Middle frontal gyrus (tissue), 1 donor: ENCODE results near the gene CDPF1.
"Not testable (repeated sequence)": the region's sequence is repeated elsewhere in the genome, so short reads cannot be mapped to it uniquely, and the experiment has no call there.

Experiments used
- DNase-seq: peaks from one replicate; pipeline ENCODE4 v3.0.0-alpha.2; 2015; ENCODE audit warnings: low spot score; ENCODE audit errors: extremely low spot score

The CDPF1 gene

DNA sequence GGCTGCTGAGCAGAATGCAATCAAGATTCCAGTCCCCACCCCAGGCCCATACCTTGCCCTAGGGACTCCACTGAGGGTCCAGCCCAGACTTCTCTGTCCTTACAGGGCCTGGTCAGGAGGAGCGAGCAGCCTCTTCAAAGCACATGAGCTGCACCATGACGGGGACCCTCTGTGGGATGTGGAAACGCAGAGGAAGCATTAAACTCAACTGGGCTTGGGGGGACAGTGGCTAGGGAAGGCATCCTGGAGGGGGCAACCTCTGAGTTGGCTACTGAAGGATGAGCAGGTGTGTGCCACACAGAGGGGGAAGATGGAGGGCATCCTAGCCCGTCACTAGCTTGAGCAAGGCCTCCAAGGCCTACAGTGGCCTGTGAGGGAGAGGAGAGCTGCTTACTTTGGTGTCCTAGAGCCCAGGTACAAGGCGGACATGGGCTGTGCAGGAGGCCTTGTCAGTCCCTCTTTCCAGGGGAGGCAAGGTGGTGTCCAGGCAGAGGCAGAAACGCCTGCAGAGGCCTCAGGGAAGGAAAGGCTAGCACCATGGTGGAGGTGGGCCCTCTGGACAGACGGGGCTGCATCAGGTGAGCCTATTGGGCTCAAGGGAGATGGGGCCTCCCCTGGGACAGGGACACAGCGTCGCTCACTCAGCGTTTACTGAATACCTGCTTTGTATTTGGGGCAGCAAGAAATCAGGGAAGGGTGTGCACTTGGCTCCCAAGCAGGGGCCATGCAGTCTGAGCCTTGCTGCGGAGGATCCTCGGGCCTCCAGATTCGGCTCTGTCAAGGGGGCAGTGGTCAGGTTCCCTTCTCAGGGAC lies 32.0 kb upstream of the CDPF1 start:
- DNase-seq: no peak

DNA sequence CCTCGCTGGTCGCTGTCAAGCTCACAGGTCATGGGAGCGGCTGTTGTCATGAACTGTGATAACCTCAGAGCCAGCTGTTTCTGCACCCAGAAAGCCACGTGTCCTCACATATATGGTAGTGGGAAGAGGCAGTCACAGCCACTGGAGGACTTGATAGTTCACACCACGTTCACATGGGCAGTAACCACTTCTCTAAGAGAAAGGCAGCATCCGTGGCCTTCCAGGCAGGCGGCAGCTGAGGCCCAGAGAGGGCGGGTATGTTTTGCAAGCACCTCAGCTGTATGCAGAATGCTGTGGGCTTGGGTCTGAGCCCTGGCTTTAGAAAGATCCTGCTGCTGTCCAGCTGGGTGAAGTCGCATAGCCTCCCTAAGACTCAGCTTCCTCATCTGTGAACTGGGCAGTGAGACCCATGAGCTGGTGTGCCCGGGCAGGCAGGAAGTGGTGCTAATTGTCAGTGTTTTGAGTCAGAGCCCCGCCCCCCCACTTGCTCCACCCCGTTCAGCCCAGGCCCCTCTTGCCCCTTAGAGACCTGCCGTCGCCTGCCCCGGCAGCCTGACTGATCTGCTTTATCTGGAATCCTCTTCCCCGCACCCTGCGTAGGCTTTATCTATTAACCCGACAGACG lies 31.0 kb upstream of the CDPF1 start:
- DNase-seq: no peak

DNA sequence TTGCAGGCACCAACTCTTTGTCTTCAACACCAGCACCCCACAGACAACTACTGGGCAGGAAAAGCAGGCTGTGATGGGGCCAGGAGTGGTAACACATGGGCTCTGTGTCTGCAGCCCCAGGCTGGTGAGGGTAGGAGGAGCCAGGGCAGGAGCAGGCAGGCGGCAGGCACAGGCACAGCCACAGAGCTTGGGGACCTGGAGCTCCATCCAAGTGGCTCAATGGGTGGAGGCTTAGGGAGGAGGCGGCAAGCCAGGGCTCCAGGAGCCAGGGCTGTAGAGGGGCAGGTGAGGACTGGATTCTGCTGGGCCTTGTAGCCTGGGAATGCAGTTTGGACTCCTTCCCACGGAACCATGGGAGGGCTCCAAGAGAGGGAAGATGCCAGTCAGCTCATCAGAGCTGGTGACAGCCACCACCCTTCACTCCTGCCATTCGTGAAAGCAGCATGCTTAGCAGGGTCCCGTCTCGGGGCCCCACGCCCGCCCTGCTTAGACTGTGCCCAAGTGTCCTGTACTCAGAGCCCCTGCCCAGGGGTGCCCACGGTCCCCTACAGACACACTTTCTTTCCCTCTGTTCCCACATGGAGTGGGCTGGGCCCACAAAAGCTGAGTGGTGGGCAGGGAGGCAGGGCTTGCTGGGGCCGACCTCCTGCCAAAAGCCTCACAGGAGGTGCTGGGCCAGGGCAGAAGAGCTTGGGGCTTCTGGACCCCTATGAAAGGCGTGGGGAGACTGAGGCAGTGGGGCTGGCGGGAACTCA lies 30.1 kb upstream of the CDPF1 start:
- DNase-seq: no peak

GRCh38 chr22:46278656-46279645 lies 28.9 kb upstream of the CDPF1 start:
- no peak for DNase-seq

GRCh38 chr22:46276563-46276962 lies 26.5 kb upstream of the CDPF1 start:
- DNase-seq: no peak

- DNase-seq: no peak
Measured at GRCh38 chr22:46275455-46276122, 25.5 kb upstream of the CDPF1 start.

DNA sequence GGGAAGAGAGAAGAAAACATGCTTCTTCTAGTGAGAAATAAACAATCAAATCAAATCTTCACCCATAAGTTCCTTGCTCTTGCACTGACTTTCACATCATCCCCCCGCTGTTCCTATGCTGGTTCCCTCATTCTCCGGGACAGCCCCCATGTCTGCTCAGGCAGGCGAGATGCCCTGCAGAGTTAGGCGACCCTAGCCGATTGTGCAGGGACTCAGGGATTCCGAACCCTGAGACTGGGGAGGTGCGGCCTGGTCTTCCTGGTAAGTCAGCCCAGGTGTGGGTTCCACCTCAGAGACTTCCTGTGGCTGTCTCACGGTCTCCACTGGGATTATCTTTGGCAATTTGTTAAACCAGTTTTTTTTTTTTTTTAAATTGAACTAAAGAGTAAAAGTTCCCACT lies 24.3 kb upstream of the CDPF1 start:
- no peak for DNase-seq

- no peak for DNase-seq
Measured at GRCh38 chr22:46273432-46274148, 23.5 kb upstream of the CDPF1 start.

DNA sequence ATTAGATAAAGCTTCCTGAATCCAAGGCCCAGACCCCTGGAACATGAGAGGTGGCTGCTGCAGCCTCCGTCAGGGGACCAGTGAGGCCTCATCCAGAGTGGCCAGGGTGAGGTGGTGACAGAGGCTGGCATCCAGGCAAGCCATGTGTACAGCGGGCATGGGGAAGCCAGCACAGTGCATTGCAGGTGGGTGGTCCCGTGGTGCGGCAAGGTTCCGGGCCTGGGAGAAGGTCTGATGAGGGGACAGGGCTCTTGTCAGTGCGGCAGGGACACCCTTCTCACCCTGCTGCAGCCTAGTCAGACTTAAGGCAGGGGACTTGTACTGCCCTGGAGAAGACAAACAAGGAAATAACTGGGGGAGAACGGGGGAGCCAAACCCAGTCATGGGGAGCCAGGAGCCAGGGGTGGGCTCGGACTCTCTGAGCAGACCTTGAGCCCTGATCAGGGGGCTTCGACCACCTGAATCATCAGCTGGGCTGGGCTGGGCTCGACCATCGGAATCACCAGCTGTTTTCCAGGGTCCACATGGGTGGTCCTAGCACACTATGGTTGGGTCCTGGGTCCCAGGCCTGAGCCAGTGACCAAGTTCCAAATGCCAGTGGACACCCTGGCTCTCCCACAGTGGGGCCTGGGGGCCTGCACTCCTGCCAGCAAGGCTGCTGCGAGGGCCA lies 22.8 kb upstream of the CDPF1 start:
- no peak for DNase-seq

DNA sequence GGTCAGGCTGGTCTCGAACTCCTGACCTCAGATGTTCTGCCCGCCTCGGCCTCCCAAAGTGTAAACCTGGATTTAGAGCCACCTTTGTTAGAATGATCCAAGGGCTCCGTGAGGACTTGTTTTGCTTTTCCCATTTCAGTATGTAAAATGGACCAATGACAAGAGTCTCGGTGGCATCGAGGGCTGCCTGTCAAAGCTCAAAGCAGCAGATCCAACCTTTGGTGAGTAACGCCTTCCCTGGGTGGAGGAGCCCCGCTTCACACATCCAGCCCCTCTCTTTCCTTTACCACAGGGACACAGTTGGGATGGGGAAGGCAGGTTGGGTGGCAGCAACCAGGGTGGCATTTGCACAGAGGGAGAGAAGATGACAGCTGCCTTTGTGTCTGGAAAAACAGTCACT lies 22.1 kb upstream of the CDPF1 start:
- DNase-seq: no peak

DNA sequence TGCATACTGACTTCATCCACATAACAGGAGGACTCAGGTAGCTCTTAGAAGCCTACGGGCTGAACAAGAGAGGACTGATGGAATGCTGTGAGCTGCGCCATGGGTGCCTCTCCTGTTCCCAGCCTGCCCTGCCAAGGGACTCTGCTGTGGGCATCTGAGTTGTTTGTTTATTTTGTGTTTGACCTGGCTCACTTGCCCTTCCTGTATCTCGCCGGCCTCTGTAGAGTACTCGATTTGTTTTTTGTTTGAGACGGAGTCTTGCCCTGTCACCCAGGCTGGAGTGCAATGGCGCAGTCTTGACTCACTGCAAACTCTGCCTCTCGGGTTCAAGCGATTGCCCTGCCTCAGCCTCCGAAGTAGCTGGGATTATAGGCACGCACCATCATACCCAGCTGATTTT lies 19.5 kb upstream of the CDPF1 start:
- no peak for DNase-seq

DNA sequence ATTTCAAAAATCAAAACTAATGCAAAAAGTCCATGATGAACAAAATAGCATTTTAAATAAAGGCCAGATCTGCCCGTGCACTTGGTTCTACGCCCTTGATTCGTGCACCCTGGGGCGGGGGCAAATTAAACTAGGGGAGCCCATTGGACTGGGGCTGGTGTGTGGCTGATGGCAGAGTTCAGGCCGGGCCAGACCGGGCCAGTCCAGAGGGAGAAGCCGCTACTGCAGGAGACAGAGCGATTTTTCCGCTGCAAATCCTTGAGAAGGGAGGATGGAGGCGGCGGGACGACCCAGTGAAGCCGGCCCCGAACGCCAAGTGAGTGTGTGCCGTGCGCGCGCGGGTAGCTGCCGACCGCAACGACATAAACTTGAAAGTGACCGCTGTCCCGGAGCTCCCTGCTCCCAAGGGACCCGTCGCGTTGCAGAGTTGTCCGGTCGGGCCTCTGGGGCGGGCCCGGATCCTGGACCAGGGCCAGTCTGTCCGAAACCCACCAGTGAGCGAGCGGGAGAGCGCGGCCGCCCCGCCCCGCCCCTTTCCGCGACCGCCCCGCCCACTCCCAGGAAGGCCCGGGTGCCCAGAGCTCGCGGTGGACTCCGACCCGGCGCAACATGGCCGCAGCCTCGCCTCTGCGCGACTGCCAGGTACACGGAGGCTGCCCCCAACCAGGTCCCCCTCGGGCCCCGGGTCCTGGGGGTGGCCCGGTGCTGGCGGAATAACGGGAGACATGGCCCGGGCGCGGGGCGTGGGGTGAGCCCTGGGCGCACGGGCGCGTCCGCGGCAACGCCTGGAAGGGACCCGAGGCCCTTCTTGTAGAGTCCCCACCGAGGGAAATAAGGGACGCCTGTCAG lies 17.6 kb upstream of the CDPF1 start, which contains the start of gene TTC38:
TSS of gene TTC38 (plus strand) at position 578 of the 849 bp plus-strand sequence. CDS start at position 610, 32 bp downstream.
- peak; percentile 47 for DNase-seq

DNA sequence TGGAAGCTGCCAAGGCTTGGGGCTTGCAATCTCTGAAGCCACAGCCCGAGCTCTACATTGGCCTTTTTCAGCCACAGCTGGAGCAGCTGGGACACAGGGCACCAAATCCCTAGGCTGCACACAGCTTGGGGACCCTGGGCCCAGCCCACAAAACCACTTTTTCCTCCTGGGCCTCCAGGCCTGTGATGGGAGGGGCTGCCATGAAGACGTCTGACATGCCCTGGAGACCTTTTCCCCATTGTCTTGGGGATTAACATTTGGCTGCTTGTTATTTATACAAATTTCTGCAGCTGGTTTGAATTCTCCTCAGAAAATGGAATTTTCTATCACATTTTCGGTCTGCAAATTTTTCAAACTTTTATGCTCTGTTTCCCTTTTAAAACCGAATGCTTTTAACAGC lies 15.5 kb upstream of the CDPF1 start:
- not testable (repeated sequence) for DNase-seq

DNA sequence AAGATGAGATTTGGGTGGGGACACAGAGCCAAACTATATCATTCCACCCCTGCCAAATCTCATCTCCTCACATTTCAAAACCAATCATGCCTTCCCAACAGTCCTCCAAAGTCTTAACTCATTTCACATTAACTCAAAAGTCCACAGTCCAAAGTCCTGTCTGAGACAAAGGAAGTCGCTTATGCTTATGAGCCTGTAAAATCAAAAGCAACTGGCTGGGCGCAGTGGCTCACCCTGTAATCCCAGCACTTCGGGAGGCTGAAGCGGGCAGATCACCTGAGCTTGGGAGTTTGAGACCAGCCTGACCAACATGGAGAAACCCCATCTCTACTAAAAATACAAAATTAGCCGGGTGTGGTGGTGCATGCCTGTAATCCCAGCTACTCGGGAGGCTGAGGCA lies 14.4 kb upstream of the CDPF1 start:
- not testable (repeated sequence) for DNase-seq

GRCh38 chr22:46263216-46263590 lies 13.1 kb upstream of the CDPF1 start, which contains the start of gene PKDREJ:
Gene PKDREJ (minus strand): TSS chr22:46263343. CDS start chr22:46263322, 21 bp downstream.
- DNase-seq: no peak

GRCh38 chr22:46262449-46263215 lies 12.5 kb upstream of the CDPF1 start:
- DNase-seq: no peak

GRCh38 chr22:46260038-46260437 lies 9.9 kb upstream of the CDPF1 start:
- no peak for DNase-seq
